Activated B cell treated with CpG ODN at 0.5 μM for 24 hours (primary cell): ENCODE results near the gene MMP15. TPM values are rescaled to one million over a fixed set of nuclear protein-coding genes. Genes with fewer than 3 reads are reported as not detected.

Experiments
- ATAC-seq: fragments of 200-7000 bp; cut with Tn5 transposase; one replicate; pipeline ENCODE4 v1.10.0; 2021; ENCODE audit warnings: low read depth, mild to moderate bottlenecking, moderate library complexity
- CTCF ChIA-PET: fragments of 350-600 bp; sonication (Branson Sonifier 250); formaldehyde crosslinking; loops from one replicate; lab custom pipeline; 2021; ENCODE audit warnings: antibody characterized with exemption; lab: Charles Lee
- POLR2A ChIA-PET: fragments of 350-600 bp; sonication (Branson Sonifier 250); formaldehyde crosslinking; loops from one replicate; lab custom pipeline; 2021; ENCODE audit warnings: antibody characterized with exemption; lab: Charles Lee
- DNase-seq: peaks from one replicate; pipeline ENCODE4 v3.0.0; 2022
- H3K27ac Mint-ChIP-seq: one replicate; pipeline ENCODE4 v1.8.0; 2020; ENCODE audit warnings: mixed read lengths
- H3K27me3 Mint-ChIP-seq: one replicate; pipeline ENCODE4 v1.8.0; 2021; ENCODE audit warnings: mixed read lengths
- H3K36me3 Mint-ChIP-seq: one replicate; pipeline ENCODE4 v1.8.0; 2021; ENCODE audit warnings: low read depth, mixed read lengths
- H3K4me1 Mint-ChIP-seq: one replicate; pipeline ENCODE4 v1.8.0; 2021; ENCODE audit warnings: mixed read lengths
- H3K4me3 Mint-ChIP-seq: one replicate; pipeline ENCODE4 v1.8.0; 2020; ENCODE audit warnings: mild to moderate bottlenecking, mixed read lengths
- H3K9me3 Mint-ChIP-seq: one replicate; pipeline ENCODE4 v1.8.0; 2020; ENCODE audit warnings: mixed read lengths
- CTCF ChIP-seq: fragments of 200-600 bp; IDR thresholded peaks from one replicate; pipeline ENCODE4 v1.8.0; 2022; ENCODE audit warnings: antibody characterized with exemption, mild to moderate bottlenecking
- intact Hi-C: fragments of 100-400 bp; cut with micrococcal nuclease; formaldehyde crosslinking; loops from one replicate; pipeline ENCODE4 v1.15.1; 2024
- total RNA-seq: library from RNA; stranded (reverse); gene quantifications from 2 replicates; pipeline ENCODE4 v1.2.3, GENCODE V29; 2022

MMP15 gene
- total RNA-seq, 1 donor from 2014 or later, result 0.60 TPM

- H3K4me1 Mint-ChIP-seq, result peaks cover 11% of the 10 kb centered on the region
- no peaks in the 10 kb centered on the region for H3K9me3 Mint-ChIP-seq
- no peak for ATAC-seq
- ChIA-PET CTCF (no interaction called here), POLR2A (no interaction called here)
- no peak for TF ChIP-seq CTCF
- no peak overlapping the region for H3K27ac Mint-ChIP-seq
- H3K36me3 Mint-ChIP-seq, result peaks cover 16% of the 10 kb centered on the region
- no peak overlapping the region for H3K4me3 Mint-ChIP-seq
- intact Hi-C loops, result loop anchor here (1.0 to 10.0 kb wide), 5 partner anchors 102 to 737 kb away; partner anchors contain the start of gene CSNK2A2
- peaks cover 6% of the 10 kb centered on the region for H3K27me3 Mint-ChIP-seq
- DNase-seq, result no peak
Observed at GRCh38 chr16:58019866-58020538, 5.6 kb upstream of the MMP15 start.

GRCh38 chr16:58020628-58021521 lies 4.7 kb upstream of the MMP15 start:
- peak; percentile 74 for TF ChIP-seq CTCF
- POLR2A ChIA-PET, result no interaction called here
- Mint-ChIP-seq H3K4me3 (no peak overlapping the region), H3K4me1 (peaks cover 12% of the 10 kb centered on the region), H3K27me3 (peaks cover 7% of the 10 kb centered on the region), H3K27ac (no peak overlapping the region), H3K36me3 (peaks cover 16% of the 10 kb centered on the region), H3K9me3 (no peaks in the 10 kb centered on the region)
- intact Hi-C loops, result loop anchor here (1.0 to 10.0 kb wide), 5 partner anchors 101 to 736 kb away; partner anchors contain the start of gene CSNK2A2
- DNase-seq, result no peak
- CTCF ChIA-PET, result no interaction called here
- peak; percentile 53 for ATAC-seq

- Mint-ChIP-seq H3K36me3 (peaks cover 16% of the 10 kb centered on the region), H3K27me3 (peaks cover 7% of the 10 kb centered on the region), H3K4me1 (peaks cover 12% of the 10 kb centered on the region), H3K4me3 (no peak overlapping the region), H3K9me3 (no peaks in the 10 kb centered on the region), H3K27ac (no peak overlapping the region)
- CTCF ChIA-PET, result no interaction called here
- TF ChIP-seq CTCF, result no peak
- intact Hi-C loops, result loop anchor here (5.0 to 10.0 kb wide), 2 partner anchors 173 to 735 kb away; partner anchors contain the start of gene CSNK2A2
- ATAC-seq, result no peak
- no peak for DNase-seq
- POLR2A ChIA-PET, result no interaction called here
Observed at GRCh38 chr16:58021661-58022551, 3.6 kb upstream of the MMP15 start.

GRCh38 chr16:58022601-58023371 lies 2.8 kb upstream of the MMP15 start:
- DNase-seq (no peak), ATAC-seq (no peak)
- ChIA-PET CTCF (interaction anchor here (0.7 to 1.1 kb wide), 2 partner anchors 10 to 99 kb away, joined by 4 to 5 read pairs; no protein-coding TSS in a partner anchor), POLR2A (interaction anchor here (0.8 kb wide), 1 partner anchor 227 kb away, joined by 3 read pairs; a partner anchor contains a TSS)
- peaks cover 12% of the 10 kb centered on the region for H3K4me1 Mint-ChIP-seq
- no peaks in the 10 kb centered on the region for H3K9me3 Mint-ChIP-seq
- H3K36me3 Mint-ChIP-seq, result peaks cover 16% of the 10 kb centered on the region
- peaks cover 7% of the 10 kb centered on the region for H3K27me3 Mint-ChIP-seq
- no peak for TF ChIP-seq CTCF
- H3K27ac Mint-ChIP-seq, result no peak overlapping the region
- H3K4me3 Mint-ChIP-seq, result no peak overlapping the region
- intact Hi-C loops, result loop anchor here (5.0 to 10.0 kb wide), 2 partner anchors 172 to 735 kb away; partner anchors contain the start of gene CSNK2A2
